ENCODE measurements around the gene HYLS1.
A peak's percentile ranks its signal among the peaks of the same experiment; 100 is the strongest.
"Not testable (repeated sequence)": the region's sequence is repeated elsewhere in the genome, so short reads cannot be mapped to it uniquely, and the experiment has no call there.

Gene HYLS1

GRCh38 chr11:125887373-125888324 is at the start of gene HYLS1:
HYLS1 (plus strand) TSS chr11:125887668; CDS start chr11:125899369, 11,701 bp downstream.
- DNase-seq (ENCODE audit: low read depth), result peak; percentile 83

DNA sequence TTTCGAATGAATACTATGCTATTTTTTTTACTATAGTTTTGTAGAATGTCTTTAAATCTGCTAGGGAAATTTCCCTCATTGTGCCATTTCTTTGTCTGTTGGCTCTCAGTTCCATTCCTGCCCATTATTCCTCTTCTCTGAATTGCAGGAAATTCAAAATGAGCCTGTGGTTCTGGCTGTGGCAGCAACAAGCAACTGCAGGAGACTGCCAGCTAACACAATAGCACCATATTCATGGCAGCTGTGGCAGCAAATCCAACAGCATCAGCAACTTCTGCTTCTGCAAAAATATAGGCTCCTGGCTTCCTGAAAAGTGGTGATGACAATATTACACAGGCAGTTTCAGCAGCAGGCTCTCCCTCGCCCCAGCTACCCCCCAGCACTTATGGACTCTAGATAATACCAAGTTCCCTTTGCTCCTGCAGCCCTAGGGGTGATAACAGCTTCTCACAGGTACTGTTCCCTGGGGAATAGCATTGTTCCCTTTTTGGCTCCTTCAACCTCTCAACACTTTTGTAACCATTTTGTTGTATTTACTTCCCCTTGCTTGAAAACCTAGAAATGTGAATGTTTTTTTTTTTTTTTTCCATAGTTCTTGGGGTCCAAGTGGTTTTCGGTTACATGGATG is 45.0 kb upstream of the HYLS1 start:
- no peak for DNase-seq (ENCODE audit: low read depth)

GRCh38 chr11:125846188-125846587 is 41.3 kb upstream of the HYLS1 start:
- DNase-seq (ENCODE audit: low read depth), result no peak

DNA sequence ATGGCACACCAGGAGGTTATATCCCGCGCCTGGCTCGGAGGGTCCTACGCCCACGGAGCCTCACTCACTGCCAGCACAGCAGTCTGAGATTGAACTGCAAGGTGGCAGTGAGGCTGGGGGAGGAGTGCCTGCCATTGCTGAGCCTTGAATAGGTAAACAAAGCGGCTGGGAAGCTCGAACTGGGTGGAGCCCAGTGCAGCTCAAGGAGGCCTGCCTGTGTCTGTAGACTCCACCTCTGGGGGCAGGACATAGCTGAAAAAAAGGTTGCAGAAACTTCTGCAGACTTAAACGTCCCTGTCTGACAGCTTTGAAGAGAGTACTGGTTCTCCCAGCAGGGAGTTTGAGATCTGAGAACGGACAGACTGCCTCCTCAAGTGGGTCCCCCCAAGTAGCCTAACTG is 29.8 kb upstream of the HYLS1 start:
- DNase-seq (ENCODE audit: low read depth), result not testable (repeated sequence)

DNA sequence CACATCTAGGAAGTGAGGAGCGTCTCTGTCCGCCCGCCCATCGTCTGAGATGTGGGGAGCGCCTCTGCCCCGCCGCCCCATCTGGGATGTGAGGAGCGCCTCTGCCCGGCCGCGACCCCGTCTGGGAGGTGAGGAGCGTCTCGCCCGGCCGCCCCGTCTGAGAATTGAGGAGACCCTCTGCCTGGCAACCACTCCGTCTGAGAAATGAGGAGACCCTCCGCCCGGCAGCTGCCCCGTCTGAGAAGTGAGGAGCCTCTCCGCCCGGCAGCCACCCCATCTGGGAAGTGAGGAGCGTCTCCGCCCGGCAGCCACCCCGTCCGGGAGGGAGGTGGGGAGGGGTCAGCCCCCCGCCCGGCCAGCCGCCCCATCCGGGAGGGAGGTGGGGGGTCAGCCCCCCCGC is 24.7 kb upstream of the HYLS1 start:
- not testable (repeated sequence) for DNase-seq (ENCODE audit: low read depth)

DNA sequence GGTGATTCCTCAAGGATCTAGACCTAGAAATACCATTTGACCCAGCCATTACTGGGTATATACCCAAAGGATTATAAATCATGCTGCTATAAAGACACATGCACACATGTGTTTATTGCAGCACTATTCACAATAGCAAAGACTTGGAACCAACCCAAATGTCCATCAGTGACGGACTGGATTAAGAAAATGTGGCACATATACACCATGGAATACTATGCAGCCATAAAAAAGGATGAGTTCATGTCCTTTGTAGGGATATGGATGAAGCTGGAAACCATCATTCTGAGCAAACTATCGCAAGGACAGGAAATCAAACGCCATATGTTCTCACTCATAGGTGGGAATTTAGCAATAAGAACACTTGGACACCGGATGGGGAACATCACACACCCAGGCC is 22.1 kb upstream of the HYLS1 start:
- not testable (repeated sequence) for DNase-seq (ENCODE audit: low read depth)

- no peak for DNase-seq (ENCODE audit: low read depth)
Measured at GRCh38 chr11:125869521-125869920, 17.9 kb upstream of the HYLS1 start.

DNA sequence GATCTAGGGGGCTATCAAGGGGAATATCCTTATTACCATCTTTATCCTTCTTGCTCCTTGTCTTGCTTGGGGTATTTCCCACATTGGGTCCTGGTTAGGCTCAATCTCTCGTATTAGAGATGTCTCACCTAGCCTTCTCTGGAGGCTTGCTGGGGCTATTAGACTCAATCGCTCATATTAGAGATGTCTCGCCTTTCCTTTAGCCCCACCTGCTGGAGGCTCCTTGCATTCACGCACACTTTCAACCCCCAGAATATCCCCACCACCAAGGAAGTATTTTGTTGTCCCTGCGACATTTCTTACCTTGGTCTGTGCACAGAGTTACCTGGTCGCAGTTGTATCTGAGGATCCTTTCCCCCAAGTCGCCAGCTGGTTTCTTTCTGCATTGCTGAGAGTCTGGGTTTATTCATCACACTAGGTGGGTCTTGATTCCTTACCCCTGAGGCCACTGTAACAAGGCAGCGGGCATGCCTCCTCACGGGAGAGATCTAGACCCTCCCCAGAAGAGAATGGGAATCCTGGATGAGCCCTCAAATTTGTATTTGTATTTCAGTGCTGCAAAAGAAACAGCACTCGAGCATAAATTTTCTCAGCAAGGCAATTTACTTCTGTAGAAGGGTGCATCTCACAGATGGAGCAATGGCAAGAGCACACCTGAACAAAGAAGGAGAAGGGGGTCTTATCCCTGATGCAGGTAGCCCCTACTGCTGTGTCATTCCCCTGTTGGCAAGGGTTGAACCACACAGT is 15.9 kb upstream of the HYLS1 start:
- no peak for DNase-seq (ENCODE audit: low read depth)

DNA sequence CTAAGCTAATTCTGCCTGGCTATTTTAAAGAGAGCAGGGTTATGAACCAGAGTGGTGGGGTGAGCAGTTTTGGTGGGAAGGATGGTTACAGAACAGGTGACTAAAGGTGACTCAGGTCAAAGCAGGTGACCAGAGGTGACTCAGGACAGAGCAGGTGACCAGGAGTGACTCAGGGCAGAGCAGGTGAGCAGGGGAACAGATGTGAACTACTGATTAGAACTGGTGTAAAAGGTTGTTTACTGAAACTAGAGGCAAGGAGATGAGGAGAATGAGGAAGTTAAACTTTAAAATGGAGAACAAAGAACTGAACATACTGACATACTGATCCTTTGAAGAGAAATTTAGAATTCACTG is 15.4 kb upstream of the HYLS1 start:
- DNase-seq (ENCODE audit: low read depth), result no peak

DNA sequence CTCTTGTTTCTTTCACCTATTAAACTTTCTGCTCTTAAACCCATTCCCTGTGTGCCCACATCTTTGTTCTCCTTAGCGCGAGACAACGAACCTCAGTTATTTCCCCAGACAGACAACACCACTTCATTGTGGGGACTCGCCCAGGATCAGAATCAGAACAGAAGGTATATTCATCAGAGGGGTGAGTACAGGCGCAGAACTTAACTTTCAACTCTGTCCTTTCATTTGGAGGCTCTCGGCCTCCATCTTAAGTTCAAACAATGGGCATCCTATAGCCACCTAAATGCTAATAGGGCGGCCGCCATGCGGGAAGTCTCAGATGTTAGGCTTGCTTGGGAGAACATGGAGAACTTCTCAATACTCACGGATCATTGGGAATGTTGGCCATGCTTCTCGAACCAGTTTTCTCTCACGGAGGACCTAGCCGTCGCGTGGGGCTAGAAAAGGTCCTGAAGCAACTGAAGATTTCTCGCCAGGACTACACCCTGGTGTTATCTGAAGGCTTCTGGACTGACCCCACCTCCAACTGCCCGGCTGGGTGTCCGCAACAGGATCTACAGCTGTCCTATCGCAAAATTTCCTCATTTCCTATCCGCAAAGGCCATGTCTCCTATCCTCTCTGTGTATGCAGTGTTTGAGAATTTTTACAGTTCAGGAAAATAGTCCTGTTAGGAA is 13.4 kb upstream of the HYLS1 start:
- DNase-seq (ENCODE audit: low read depth), result no peak

DNA sequence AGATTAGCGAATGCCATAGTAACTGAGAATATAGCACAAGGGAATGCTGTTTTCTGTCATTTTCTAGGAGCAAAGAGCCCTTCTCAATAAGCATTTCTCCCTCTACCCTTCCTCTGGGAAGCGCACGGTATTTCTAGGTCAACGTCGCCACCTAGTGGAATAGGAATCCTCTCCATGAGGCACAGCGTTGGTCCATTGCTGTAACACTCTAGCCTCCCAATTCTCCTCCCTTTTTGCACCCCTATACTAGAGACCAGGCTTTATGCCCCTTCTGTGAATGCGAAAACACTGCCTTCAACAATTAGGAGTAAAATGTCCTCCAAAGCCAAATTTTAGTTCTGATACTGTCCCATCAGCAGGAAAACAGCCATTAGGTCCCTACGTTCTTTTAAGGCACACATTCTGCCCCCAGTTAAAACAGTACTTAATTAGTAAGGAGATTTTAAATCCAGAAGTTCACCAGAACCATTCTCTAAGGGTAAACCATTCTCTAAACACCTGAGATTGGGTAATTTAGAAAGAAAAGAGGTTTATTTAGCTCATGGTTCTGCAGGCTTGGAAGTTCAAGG is 12.8 kb upstream of the HYLS1 start:
- DNase-seq (ENCODE audit: low read depth), result no peak

- no peak for DNase-seq (ENCODE audit: low read depth)
Measured at GRCh38 chr11:125881291-125881690, 6.2 kb upstream of the HYLS1 start.

DNA sequence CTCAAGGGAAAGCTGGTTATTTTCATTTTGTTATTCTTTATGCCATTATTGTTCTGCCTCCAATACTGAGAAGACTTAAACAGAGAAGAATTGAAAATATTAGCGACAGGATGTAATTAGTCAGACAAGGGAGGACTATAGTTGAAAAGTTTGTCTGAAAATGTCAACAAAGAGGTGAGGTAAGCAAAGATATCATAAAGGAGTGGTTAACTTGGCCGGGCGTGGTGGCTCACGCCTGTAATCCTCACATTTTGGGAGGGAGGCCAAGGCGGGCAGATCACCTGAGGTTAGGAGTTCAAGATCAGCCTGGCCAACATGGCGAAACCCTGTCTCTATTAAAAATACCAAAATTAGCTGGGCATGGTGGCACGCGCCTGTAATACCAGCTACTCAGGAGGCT is 4.1 kb upstream of the HYLS1 start:
- DNase-seq (ENCODE audit: low read depth), result no peak

DNA sequence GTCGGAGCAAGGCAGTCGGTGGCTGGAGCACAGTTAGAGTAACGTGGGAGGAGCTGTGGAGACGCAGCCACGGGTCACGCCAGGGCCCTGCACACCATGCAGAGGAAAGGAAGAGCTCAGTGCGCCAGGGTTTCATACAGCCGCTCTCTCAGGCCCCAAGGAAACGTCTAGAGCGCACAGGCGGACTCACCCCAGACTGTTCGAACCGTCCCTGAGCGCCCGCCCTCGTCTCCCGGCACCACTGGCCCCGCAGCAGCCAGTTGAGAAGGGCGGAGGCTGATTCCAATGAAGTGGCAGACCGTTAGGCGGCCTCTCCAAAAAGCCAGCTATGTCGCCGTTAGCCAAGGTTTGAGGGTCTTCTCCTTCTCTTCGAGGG is 483 bp upstream of the HYLS1 start:
- DNase-seq (ENCODE audit: low read depth), result no peak

GRCh38 chr11:125890447-125891100 is 3.1 kb downstream of the HYLS1 start:
- DNase-seq (ENCODE audit: low read depth), result no peak

- DNase-seq (ENCODE audit: low read depth), result no peak
Measured at GRCh38 chr11:125892071-125892470, 4.6 kb downstream of the HYLS1 start.

DNA sequence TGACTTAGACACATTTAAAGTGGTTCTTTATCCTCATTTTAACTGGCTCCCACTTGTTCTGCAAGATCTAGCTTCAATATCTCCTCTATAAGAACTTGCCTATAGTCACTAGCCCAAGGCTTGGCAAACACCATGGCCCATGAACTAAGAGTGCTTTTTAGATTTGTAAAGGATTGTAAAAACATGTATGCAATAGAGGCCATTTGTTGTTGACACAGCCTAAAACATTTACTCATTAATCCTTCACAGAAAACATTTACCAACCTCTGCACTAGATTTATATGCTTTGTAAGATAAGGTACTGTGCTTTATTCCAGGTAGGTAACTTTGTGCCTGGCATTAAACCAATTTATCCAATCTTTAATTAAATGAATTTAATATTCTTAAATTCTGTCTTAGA is 5.5 kb downstream of the HYLS1 start:
- no peak for DNase-seq (ENCODE audit: low read depth)

DNA sequence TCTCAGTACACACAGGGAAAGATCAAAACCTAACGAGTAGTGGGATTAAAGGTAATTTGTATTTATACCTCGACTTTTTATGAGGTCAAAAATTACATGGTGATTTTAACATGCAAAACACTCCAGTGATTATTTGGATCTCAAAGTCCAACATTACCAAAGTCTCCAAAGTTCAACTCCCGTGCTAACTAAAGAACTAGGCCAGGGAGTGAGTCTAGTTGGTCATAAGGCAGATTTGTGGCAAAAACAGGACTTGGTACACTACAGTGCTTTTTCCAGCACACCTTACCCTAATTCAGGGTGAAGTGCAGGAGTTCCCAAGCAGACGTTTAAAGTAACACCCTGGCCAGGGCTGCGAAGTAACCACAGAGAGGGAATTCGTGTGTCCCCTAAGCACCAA is 14.4 kb downstream of the HYLS1 start:
- no peak for DNase-seq (ENCODE audit: low read depth)

GRCh38 chr11:125902277-125902926 is 14.9 kb downstream of the HYLS1 start:
- DNase-seq (ENCODE audit: low read depth), result no peak

DNA sequence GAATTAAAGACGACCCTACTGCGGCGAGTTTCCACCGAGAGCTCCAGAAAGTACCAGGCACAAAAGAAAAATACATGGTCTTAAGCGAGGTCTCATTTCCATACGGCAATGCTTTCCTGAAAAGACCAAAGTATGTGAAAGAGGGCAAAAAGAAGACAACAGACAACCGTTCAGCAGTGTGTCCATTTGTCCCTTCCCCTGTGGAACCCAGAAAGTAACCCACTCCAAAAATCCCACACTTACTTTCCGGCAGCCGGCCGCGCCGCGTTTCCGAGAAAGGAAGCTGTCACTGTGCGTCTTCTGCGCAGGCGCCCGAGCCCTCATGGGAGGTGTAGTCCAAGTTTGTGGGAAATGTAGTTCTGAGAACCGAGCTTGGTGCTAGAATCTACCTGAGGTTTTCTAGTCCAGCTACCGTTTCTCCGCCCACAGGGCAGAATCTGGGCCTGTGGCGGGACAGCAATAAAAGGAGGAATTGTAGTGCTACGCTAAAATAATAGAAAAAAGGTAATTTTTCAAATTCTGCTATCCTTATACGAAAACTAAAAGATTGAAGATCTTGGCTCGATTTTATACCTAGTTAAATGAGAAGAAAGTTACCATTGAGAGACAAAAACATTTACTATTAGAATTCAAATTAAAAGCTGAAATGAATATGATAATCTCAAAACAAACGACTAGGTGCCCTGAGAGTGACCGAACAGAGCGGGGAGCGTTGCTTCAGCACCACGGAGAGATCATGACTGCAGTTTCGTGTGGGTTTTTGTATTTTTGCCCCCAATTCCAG is 15.7 kb downstream of the HYLS1 start, which contains the start of gene PUS3:
TSS of gene PUS3 (minus strand) at position 280 of the 784 bp plus-strand sequence. CDS start 6,922 bp downstream, outside the sequence.
- peak; percentile 87 for DNase-seq (ENCODE audit: low read depth)
